ENCODE measurements around the gene GSTO2.

Gene GSTO2

GRCh38 chr10:104321725-104322415 is 52.9 kb downstream of the GSTO2 start:
- H3K9me3 Mint-ChIP-seq, result no peaks in the 10 kb centered on the region
- peaks cover 4% of the 10 kb centered on the region for H3K27me3 Mint-ChIP-seq (ENCODE audit: low read depth)
- H3K36me3 Mint-ChIP-seq (ENCODE audit: low read depth), result peaks cover 21% of the 10 kb centered on the region
- no peak for TF ChIP-seq CTCF (IDR thresholded peaks at IDR 0.05; ENCODE audit: unreplicated experiment in 3 of 3)
- peaks cover 72% of the 10 kb centered on the region for H3K4me1 Mint-ChIP-seq
- H3K4me3 Mint-ChIP-seq, result no peak overlapping the region
- peak overlapping the region in 2 of 3 experiments; percentile 46 to 58 for H3K27ac Mint-ChIP-seq

DNA sequence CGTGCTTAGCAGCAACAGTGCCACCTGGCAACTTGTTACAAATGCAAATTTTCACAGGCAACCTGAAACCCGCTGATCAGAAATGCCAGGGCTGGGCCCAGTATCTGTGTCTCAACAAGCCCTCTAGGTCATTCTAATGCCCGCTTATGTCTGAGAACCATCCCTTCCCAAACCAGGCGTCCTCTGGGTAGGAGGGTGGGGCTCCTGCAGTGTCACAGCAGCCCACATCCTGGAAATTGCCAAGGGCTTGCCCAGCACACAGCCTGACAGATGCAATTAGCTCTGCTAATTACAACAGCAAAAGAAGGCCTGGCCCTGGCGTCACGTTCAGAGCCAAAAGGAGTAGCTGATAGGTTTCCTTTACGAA is 53.4 kb downstream of the GSTO2 start:
- TF ChIP-seq CTCF (IDR thresholded peaks at IDR 0.05; ENCODE audit: unreplicated experiment in 3 of 3), result no peak
- Mint-ChIP-seq H3K4me3 (no peak overlapping the region), H3K9me3 (no peaks in the 10 kb centered on the region), H3K27ac (peak overlapping the region in 1 of 3 experiments; percentile 31), H3K27me3 (ENCODE audit: low read depth) (peaks cover 4% of the 10 kb centered on the region), H3K4me1 (peaks cover 72% of the 10 kb centered on the region), H3K36me3 (ENCODE audit: low read depth) (peaks cover 16% of the 10 kb centered on the region)

- H3K4me1 Mint-ChIP-seq, result peaks cover 71% of the 10 kb centered on the region
- TF ChIP-seq CTCF (IDR thresholded peaks at IDR 0.05; ENCODE audit: unreplicated experiment in 3 of 3), result no peak
- H3K27ac Mint-ChIP-seq, result peak overlapping the region; percentile 31 to 55 (median 35)
- peaks cover 4% of the 10 kb centered on the region for H3K27me3 Mint-ChIP-seq (ENCODE audit: low read depth)
- H3K36me3 Mint-ChIP-seq (ENCODE audit: low read depth), result peaks cover 9% of the 10 kb centered on the region
- no peak overlapping the region for H3K4me3 Mint-ChIP-seq
- no peaks in the 10 kb centered on the region for H3K9me3 Mint-ChIP-seq
These were observed 54.1 kb downstream of the GSTO2 start for GRCh38 chr10:104323085-104323484.

- TF ChIP-seq CTCF (IDR thresholded peaks at IDR 0.05; ENCODE audit: unreplicated experiment in 3 of 3), result no peak
- Mint-ChIP-seq H3K36me3 (ENCODE audit: low read depth) (peaks cover 7% of the 10 kb centered on the region), H3K27ac (no peak overlapping the region), H3K4me1 (peaks cover 77% of the 10 kb centered on the region), H3K27me3 (ENCODE audit: low read depth) (peaks cover 4% of the 10 kb centered on the region), H3K4me3 (no peak overlapping the region), H3K9me3 (no peaks in the 10 kb centered on the region)
These were observed 54.8 kb downstream of the GSTO2 start for GRCh38 chr10:104323760-104324201.

DNA sequence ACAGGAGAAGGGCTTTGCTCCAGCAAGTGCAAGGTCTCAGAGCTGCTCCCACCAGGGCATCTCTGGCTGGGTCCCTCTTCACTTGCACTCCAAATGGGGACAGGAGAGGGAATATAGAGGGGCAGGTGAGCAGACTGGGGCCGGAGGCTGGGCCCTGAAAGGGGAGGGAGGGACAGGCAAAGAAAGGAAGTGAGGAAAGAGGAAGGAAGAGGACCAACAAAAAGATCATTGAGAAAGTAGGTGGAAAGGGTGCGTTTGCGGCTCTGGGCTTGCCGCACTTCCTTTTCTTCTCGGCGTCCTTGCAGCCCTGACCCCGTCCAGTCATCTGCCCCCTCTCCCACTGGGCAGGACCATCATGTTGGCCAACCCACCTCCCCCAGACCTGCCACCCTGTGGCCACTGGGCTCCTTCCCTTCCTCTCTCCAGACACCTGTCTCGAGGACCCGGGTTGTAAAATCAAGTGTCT is 55.3 kb downstream of the GSTO2 start:
- Mint-ChIP-seq H3K4me1 (peaks cover 80% of the 10 kb centered on the region), H3K36me3 (ENCODE audit: low read depth) (peaks cover 7% of the 10 kb centered on the region), H3K9me3 (no peaks in the 10 kb centered on the region), H3K27ac (no peak overlapping the region), H3K4me3 (no peak overlapping the region), H3K27me3 (ENCODE audit: low read depth) (peaks cover 4% of the 10 kb centered on the region)
- no peak for TF ChIP-seq CTCF (IDR thresholded peaks at IDR 0.05; ENCODE audit: unreplicated experiment in 3 of 3)

- TF ChIP-seq CTCF (IDR thresholded peaks at IDR 0.05; ENCODE audit: unreplicated experiment in 3 of 3), result no peak
- Mint-ChIP-seq H3K4me1 (peaks cover 80% of the 10 kb centered on the region), H3K36me3 (ENCODE audit: low read depth) (peaks cover 3% of the 10 kb centered on the region), H3K4me3 (no peak overlapping the region), H3K9me3 (no peaks in the 10 kb centered on the region), H3K27ac (peak overlapping the region in 1 of 3 experiments; percentile 68), H3K27me3 (ENCODE audit: low read depth) (peaks cover 4% of the 10 kb centered on the region)
These were observed 55.9 kb downstream of the GSTO2 start for GRCh38 chr10:104324931-104325330.
